Stimulated activated memory B cell treated with anti-CD40 and anti-IgM and Interleukin-4, amounts not matched to agents 10 μg/mL and 1 μg/mL and 100 μg/mL, for 72 hours (primary cell): ENCODE data around the gene PARP16.

ENCODE experiments used
- ATAC-seq: fragments of 150-1000 bp; cut with Tn5 transposase; 2 replicates; pipeline ENCODE4 v1.10.0; 2021
- H3K27ac Mint-ChIP-seq: one replicate; pipeline ENCODE4 v1.8.0; 2022; ENCODE audit warnings: mild to moderate bottlenecking, mixed read lengths
- H3K27me3 Mint-ChIP-seq: one replicate; pipeline ENCODE4 v1.8.0; 2022; ENCODE audit warnings: mixed read lengths
- H3K36me3 Mint-ChIP-seq: one replicate; pipeline ENCODE4 v1.8.0; 2022; ENCODE audit warnings: mixed read lengths
- H3K4me1 Mint-ChIP-seq: one replicate; pipeline ENCODE4 v1.8.0; 2022; ENCODE audit warnings: mixed read lengths
- H3K4me3 Mint-ChIP-seq: one replicate; pipeline ENCODE4 v1.8.0; 2022; ENCODE audit warnings: mild to moderate bottlenecking, moderate library complexity, mixed read lengths
- H3K9me3 Mint-ChIP-seq: one replicate; pipeline ENCODE4 v1.8.0; 2022; ENCODE audit warnings: mixed read lengths

PARP16 gene

GRCh38 chr15:65286704-65287519, at the start of gene PARP16:
TSS of gene PARP16 (minus strand) at chr15:65286883. CDS start at chr15:65286426, 457 bp downstream.
- no peaks in the 10 kb centered on the region for H3K27me3 Mint-ChIP-seq
- H3K4me1 Mint-ChIP-seq, result peaks cover 33% of the 10 kb centered on the region
- H3K36me3 Mint-ChIP-seq, result peaks cover 10% of the 10 kb centered on the region
- peak within 1 kb of the TSS; percentile 85 for H3K27ac Mint-ChIP-seq
- no peaks in the 10 kb centered on the region for H3K9me3 Mint-ChIP-seq
- peak; percentile 99 for ATAC-seq
- H3K4me3 Mint-ChIP-seq, result peak within 1 kb of the TSS; percentile 81

- peaks cover 58% of the 10 kb centered on the region for H3K4me1 Mint-ChIP-seq
- H3K36me3 Mint-ChIP-seq, result no peaks in the 10 kb centered on the region
- H3K27me3 Mint-ChIP-seq, result peaks cover 91% of the 10 kb centered on the region
- H3K9me3 Mint-ChIP-seq, result no peaks in the 10 kb centered on the region
- no peak overlapping the region for H3K27ac Mint-ChIP-seq
- no peak overlapping the region for H3K4me3 Mint-ChIP-seq
- ATAC-seq, result no peak
Observed at GRCh38 chr15:65335278-65336055, 48.8 kb upstream of the PARP16 start.

GRCh38 chr15:65334586-65335231, 48.0 kb upstream of the PARP16 start:
- no peak for ATAC-seq
- H3K4me3 Mint-ChIP-seq, result no peak overlapping the region

GRCh38 chr15:65333856-65334255, 47.2 kb upstream of the PARP16 start:
- Mint-ChIP-seq H3K27ac (no peak overlapping the region), H3K9me3 (no peaks in the 10 kb centered on the region), H3K36me3 (no peaks in the 10 kb centered on the region), H3K27me3 (peaks cover 83% of the 10 kb centered on the region), H3K4me1 (peaks cover 46% of the 10 kb centered on the region), H3K4me3 (no peak overlapping the region)
- ATAC-seq, result no peak

More at GRCh38 chr15:65334586-65335231, 48.0 kb upstream of the PARP16 start:
- Mint-ChIP-seq H3K27ac (no peak overlapping the region), H3K27me3 (peaks cover 91% of the 10 kb centered on the region), H3K9me3 (no peaks in the 10 kb centered on the region), H3K36me3 (no peaks in the 10 kb centered on the region), H3K4me1 (peaks cover 54% of the 10 kb centered on the region)

GRCh38 chr15:65333148-65333820, 46.6 kb upstream of the PARP16 start:
- Mint-ChIP-seq H3K4me1 (peaks cover 40% of the 10 kb centered on the region), H3K27ac (no peak overlapping the region)
- ATAC-seq, result peak; percentile 2

GRCh38 chr15:65332391-65333147, 45.9 kb upstream of the PARP16 start:
- Mint-ChIP-seq H3K27me3 (peaks cover 76% of the 10 kb centered on the region), H3K27ac (no peak overlapping the region), H3K9me3 (no peaks in the 10 kb centered on the region), H3K36me3 (no peaks in the 10 kb centered on the region), H3K4me1 (peaks cover 33% of the 10 kb centered on the region), H3K4me3 (no peak overlapping the region)
- ATAC-seq, result no peak

More at GRCh38 chr15:65333148-65333820, 46.6 kb upstream of the PARP16 start:
- Mint-ChIP-seq H3K4me3 (no peak overlapping the region), H3K27me3 (peaks cover 77% of the 10 kb centered on the region), H3K9me3 (no peaks in the 10 kb centered on the region), H3K36me3 (no peaks in the 10 kb centered on the region)

- no peak for ATAC-seq
- H3K27ac Mint-ChIP-seq, result no peak overlapping the region
- H3K27me3 Mint-ChIP-seq, result peaks cover 70% of the 10 kb centered on the region
- H3K4me3 Mint-ChIP-seq, result no peak overlapping the region
- no peaks in the 10 kb centered on the region for H3K36me3 Mint-ChIP-seq
- peaks cover 25% of the 10 kb centered on the region for H3K4me1 Mint-ChIP-seq
- H3K9me3 Mint-ChIP-seq, result no peaks in the 10 kb centered on the region
Observed at GRCh38 chr15:65331811-65332210, 45.1 kb upstream of the PARP16 start.

- no peak for ATAC-seq
- Mint-ChIP-seq H3K36me3 (no peaks in the 10 kb centered on the region), H3K27ac (no peak overlapping the region), H3K27me3 (peaks cover 63% of the 10 kb centered on the region), H3K9me3 (no peaks in the 10 kb centered on the region), H3K4me1 (peaks cover 18% of the 10 kb centered on the region), H3K4me3 (no peak overlapping the region)
Observed at GRCh38 chr15:65330934-65331645, 44.4 kb upstream of the PARP16 start.

- no peak overlapping the region for H3K27ac Mint-ChIP-seq
- H3K27me3 Mint-ChIP-seq, result peaks cover 54% of the 10 kb centered on the region
- H3K36me3 Mint-ChIP-seq, result no peaks in the 10 kb centered on the region
- no peak overlapping the region for H3K4me3 Mint-ChIP-seq
- ATAC-seq, result no peak
- H3K4me1 Mint-ChIP-seq, result peaks cover 18% of the 10 kb centered on the region
- H3K9me3 Mint-ChIP-seq, result no peaks in the 10 kb centered on the region
Observed at GRCh38 chr15:65329984-65330735, 43.5 kb upstream of the PARP16 start.

- peaks cover 46% of the 10 kb centered on the region for H3K27me3 Mint-ChIP-seq
- no peaks in the 10 kb centered on the region for H3K9me3 Mint-ChIP-seq
- H3K4me3 Mint-ChIP-seq, result no peak overlapping the region
- no peak overlapping the region for H3K27ac Mint-ChIP-seq
- H3K4me1 Mint-ChIP-seq, result peaks cover 13% of the 10 kb centered on the region
- no peaks in the 10 kb centered on the region for H3K36me3 Mint-ChIP-seq
- ATAC-seq, result no peak
Observed at GRCh38 chr15:65329288-65329983, 42.8 kb upstream of the PARP16 start.

- H3K36me3 Mint-ChIP-seq, result no peaks in the 10 kb centered on the region
- ATAC-seq, result no peak
- no peaks in the 10 kb centered on the region for H3K9me3 Mint-ChIP-seq
- H3K27me3 Mint-ChIP-seq, result peaks cover 39% of the 10 kb centered on the region
- H3K4me1 Mint-ChIP-seq, result peaks cover 7% of the 10 kb centered on the region
- H3K4me3 Mint-ChIP-seq, result no peak overlapping the region
- H3K27ac Mint-ChIP-seq, result no peak overlapping the region
Observed at GRCh38 chr15:65328506-65329287, 42.0 kb upstream of the PARP16 start.

GRCh38 chr15:65327651-65328393, 41.1 kb upstream of the PARP16 start:
- no peak for ATAC-seq
- Mint-ChIP-seq H3K4me1 (peaks cover 7% of the 10 kb centered on the region), H3K36me3 (no peaks in the 10 kb centered on the region), H3K4me3 (no peak overlapping the region), H3K27me3 (peaks cover 37% of the 10 kb centered on the region), H3K9me3 (no peaks in the 10 kb centered on the region), H3K27ac (no peak overlapping the region)
